IMR-90 (cell line): ENCODE data around the gene CYP4Z1. TPM values are rescaled to one million over a fixed set of nuclear protein-coding genes. Genes with fewer than 3 reads are reported as not detected.

Source experiments
- ATAC-seq: fragments of 200-7000 bp; cut with Tn5 transposase; 2 replicates; pipeline ENCODE4 v1.9.1; 2020; ENCODE audit warnings: low read depth, mild to moderate bottlenecking, moderate library complexity
- BruUV-seq: library from RNA; stranded (reverse); fragments of 400-500 nt; replicated peaks from 2 replicates; lab custom pipeline; 2021; lab: Mats Ljungman, UMichigan
- CTCF ChIA-PET: fragments of 300-600 bp; formaldehyde crosslinking; extraction: SDS; loops from one replicate; lab custom pipeline; 2021; ENCODE audit warnings: antibody characterized with exemption; lab: Yijun Ruan, JAX
- POLR2A ChIA-PET: fragments of 300-600 bp; sonication (Branson Sonifier 250); formaldehyde crosslinking; loops from one replicate; lab custom pipeline; 2022; ENCODE audit warnings: antibody characterized with exemption; ENCODE audit not compliant: unreplicated experiment; lab: Charles Lee
- DNase-seq: peaks from one replicate; pipeline ENCODE4 v3.0.0; 2013
- H2AFZ ChIP-seq: replicated peaks from 2 replicates; pipeline ENCODE3; 2013; ENCODE audit warnings: low read length, mild to moderate bottlenecking; ENCODE audit not compliant: poor library complexity
- H2AK5ac ChIP-seq: 2 replicates; pipeline ENCODE4 v1.6.1; 2013; ENCODE audit warnings: low read depth, low read length, inconsistent platforms
- H2AK9ac ChIP-seq: replicated peaks from 2 replicates; pipeline ENCODE3; 2013; ENCODE audit warnings: mild to moderate bottlenecking, low read depth, low read length, moderate library complexity; ENCODE audit not compliant: poor library complexity
- H2BK120ac ChIP-seq: 2 replicates; pipeline ENCODE4 v1.6.1; 2013; ENCODE audit warnings: low read depth, low read length, inconsistent platforms
- H2BK15ac ChIP-seq: 3 replicates; pipeline ENCODE4 v1.6.1; 2013; ENCODE audit warnings: low read depth, low read length, inconsistent platforms
- H2BK20ac ChIP-seq: 2 replicates; pipeline ENCODE4 v1.6.1; 2013; ENCODE audit warnings: low read depth, mild to moderate bottlenecking, inconsistent platforms, low read length, moderate library complexity
- H2BK5ac ChIP-seq: 2 replicates; pipeline ENCODE4 v1.6.1; 2013; ENCODE audit warnings: mild to moderate bottlenecking, low read depth, low read length, inconsistent platforms; ENCODE audit not compliant: poor library complexity, severe bottlenecking
- H3K14ac ChIP-seq: replicated peaks from 2 replicates; pipeline ENCODE4 v1.6.1; 2013; ENCODE audit warnings: low read depth, low read length, inconsistent platforms
- H3K18ac ChIP-seq: 2 replicates; pipeline ENCODE4 v1.6.1; 2013; ENCODE audit warnings: low read depth, low read length, control low read depth
- H3K23ac ChIP-seq: 2 replicates; pipeline ENCODE4 v1.6.1; 2013; ENCODE audit warnings: low read depth, low read length, inconsistent platforms
- H3K27ac ChIP-seq: 2 replicates; pipeline ENCODE4 v1.5.1; 2013; ENCODE audit warnings: mild to moderate bottlenecking, control low read depth, low read length; ENCODE audit not compliant: insufficient read depth
- H3K27me3 ChIP-seq: 2 replicates; pipeline ENCODE4 v1.6.1; 2013; ENCODE audit warnings: low read length; ENCODE audit not compliant: control insufficient read depth, insufficient read depth
- H3K36me3 ChIP-seq: 2 replicates; pipeline ENCODE4 v1.6.1; 2013; ENCODE audit warnings: low read length, mixed read lengths; ENCODE audit not compliant: control insufficient read depth, insufficient read depth
- H3K4ac ChIP-seq: 2 replicates; pipeline ENCODE4 v1.6.1; 2013; ENCODE audit warnings: low read depth, low read length, inconsistent platforms
- H3K4me1 ChIP-seq: 2 replicates; pipeline ENCODE4 v1.6.1; 2013; ENCODE audit warnings: low read length, mixed read lengths; ENCODE audit not compliant: control insufficient read depth, insufficient read depth
- H3K4me2 ChIP-seq: 2 replicates; pipeline ENCODE4 v1.6.1; 2013; ENCODE audit warnings: low read depth, mild to moderate bottlenecking, control low read depth, low read length, moderate library complexity
- H3K4me3 ChIP-seq: 2 replicates; pipeline ENCODE4 v1.5.1; 2013; ENCODE audit warnings: low read depth, mild to moderate bottlenecking, control low read depth, low read length, moderate library complexity; ENCODE audit not compliant: insufficient read depth
- H3K56ac ChIP-seq: 2 replicates; pipeline ENCODE4 v1.6.1; 2013; ENCODE audit warnings: low read length, inconsistent platforms; ENCODE audit not compliant: insufficient read depth; ENCODE audit errors: extremely low read depth
- H3K79me1 ChIP-seq, 2 experiments: 2 replicates each; pipeline ENCODE4 v1.6.1; 2013; ENCODE audit warnings: low read length in 2 of 2, inconsistent platforms in 1 of 2, low read depth in 1 of 2
- H3K9ac ChIP-seq: 2 replicates; pipeline ENCODE4 v1.6.1; 2013; ENCODE audit warnings: low read depth, low read length, control low read depth
- H3K9me1 ChIP-seq: 2 replicates; pipeline ENCODE4 v1.6.1; 2013; ENCODE audit warnings: low read length, inconsistent platforms; ENCODE audit not compliant: insufficient read depth
- H3K9me3 ChIP-seq: 2 replicates; pipeline ENCODE4 v1.6.1; 2013; ENCODE audit warnings: low read length; ENCODE audit not compliant: control insufficient read depth, insufficient read depth
- H4K20me1 ChIP-seq: 2 replicates; pipeline ENCODE4 v1.6.1; 2013; ENCODE audit warnings: low read length, inconsistent platforms; ENCODE audit not compliant: insufficient read depth
- H4K5ac ChIP-seq: 2 replicates; pipeline ENCODE4 v1.6.1; 2013; ENCODE audit warnings: mild to moderate bottlenecking, low read depth, low read length, control low read depth
- H4K8ac ChIP-seq, 2 experiments: 2 replicates each; pipeline ENCODE4 v1.6.1; 2013; ENCODE audit warnings: low read depth in 2 of 2, low read length in 2 of 2, control low read depth in 1 of 2, inconsistent platforms in 1 of 2
- H4K91ac ChIP-seq: 2 replicates; pipeline ENCODE4 v1.6.1; 2013; ENCODE audit warnings: low read depth, low read length, inconsistent platforms; ENCODE audit not compliant: insufficient read depth
- CEBPB ChIP-seq: IDR thresholded peaks from 2 replicates; pipeline ENCODE4 v1.6.1; 2012; ENCODE audit warnings: low read depth, low read length, improper control_type of control experiment
- CHD1 ChIP-seq: IDR thresholded peaks from 2 replicates; pipeline ENCODE4 v1.6.1; 2012; ENCODE audit warnings: low read depth, low read length, improper control_type of control experiment
- MAFK ChIP-seq: IDR thresholded peaks from 2 replicates; pipeline ENCODE4 v1.6.1; 2012; ENCODE audit warnings: low read depth, low read length, improper control_type of control experiment
- NFE2L2 ChIP-seq: fragments of 150-350 bp; IDR thresholded peaks from 2 replicates; pipeline ENCODE4 v1.6.1; 2016; ENCODE audit warnings: low read depth, mild to moderate bottlenecking, low read length
- RAD21 ChIP-seq: IDR thresholded peaks from 2 replicates; pipeline ENCODE4 v1.6.1; 2012; ENCODE audit warnings: low read length, improper control_type of control experiment
- RCOR1 ChIP-seq: IDR thresholded peaks from 2 replicates; pipeline ENCODE4 v1.6.1; 2012; ENCODE audit warnings: mild to moderate bottlenecking, low read length, improper control_type of control experiment; ENCODE audit not compliant: insufficient replicate concordance
- RFX5 ChIP-seq: IDR thresholded peaks from 2 replicates; pipeline ENCODE4 v1.8.0; 2012; ENCODE audit warnings: low read depth, mild to moderate bottlenecking, low read length, moderate library complexity
- SMC3 ChIP-seq: fragments of 150-350 bp; IDR thresholded peaks from 2 replicates; pipeline ENCODE4 v1.6.1; 2016; ENCODE audit warnings: low read depth, mild to moderate bottlenecking, antibody characterized with exemption, low read length, moderate library complexity
- WGBS, 2 experiments: methylation state at CpG; one replicate each; pipeline versions ENCODE4 v1.1.5 to v1.1.7; 2013; ENCODE audit warnings: missing lambda C conversion rate in 2 of 2; ENCODE audit not compliant: insufficient read length in 1 of 2; ENCODE audit errors: extremely low coverage in 2 of 2; 5-methylcytosine and 5-hydroxymethylcytosine counted together
- dilution Hi-C: fragments of 300-500 bp; cut with HindIII; formaldehyde crosslinking; loops from one replicate; pipeline ENCODE4 v1.14.3; 2018; ENCODE audit warnings: low sequenced_read_pairs; ENCODE audit not compliant: unreplicated experiment
- in situ Hi-C: fragments of 300-500 bp; cut with MboI; formaldehyde crosslinking; loops from 3 replicates; pipeline ENCODE4 v1.14.3; 2019; ENCODE audit warnings: low sequenced_read_pairs, inconsistent platforms, mixed read lengths
- intact Hi-C: fragments of 100-400 bp; cut with micrococcal nuclease; formaldehyde crosslinking; loops from 2 replicates; pipeline ENCODE4 v1.10.0; 2022
- polyA plus RNA-seq, 3 experiments: library from polyadenylated mRNA; depleted of rRNA; stranded (reverse); fragments of >200 nt; gene quantifications; 2 replicates each; pipeline ENCODE4 v1.2.3, GENCODE V29; 2012; ENCODE audit warnings: low replicate concordance in 1 of 3
- total RNA-seq: library from RNA; depleted of rRNA; stranded (reverse); fragments of >200 nt; gene quantifications from 2 replicates; pipeline ENCODE4 v1.2.3, GENCODE V29; 2012

Gene CYP4Z1
- total and polyA plus RNA-seq, 2 of the 4 experiments (the other 2 are of a cell fraction) = not detected

GRCh38 chr1:47036764-47037163 lies 30.3 kb upstream of the CYP4Z1 start:
- dilution Hi-C loops (no loop called here), in situ Hi-C loops (no loop called here), intact Hi-C loops (no loop called here)
- Histone ChIP-seq H3K4me2 (no peak overlapping the region), H3K9me3 (no peaks in the 10 kb centered on the region), H3K4me1 (no peaks in the 10 kb centered on the region), H3K14ac (no peak overlapping the region), H4K91ac (no peak overlapping the region), H3K9ac (no peak overlapping the region), H3K79me1 (no peaks in the 10 kb centered on the region), H3K36me3 (no peaks in the 10 kb centered on the region), H2BK120ac (no peak overlapping the region), H4K5ac (no peak overlapping the region), H3K56ac (no peak overlapping the region), H3K18ac (no peak overlapping the region), H2AK5ac (no peak overlapping the region), H2BK5ac (no peak overlapping the region), H3K4me3 (no peak overlapping the region), H3K9me1 (no peaks in the 10 kb centered on the region), H2AFZ (no peak overlapping the region), H3K4ac (no peak overlapping the region), H4K8ac (no peak overlapping the region), H3K27ac (no peak overlapping the region), H3K23ac (no peak overlapping the region), H3K27me3 (no peaks in the 10 kb centered on the region), H2BK20ac (no peak overlapping the region), H2BK15ac (no peak overlapping the region), H4K20me1 (no peaks in the 10 kb centered on the region), H2AK9ac (no peak overlapping the region)
- no peak for ATAC-seq
- no TSS peak for BruUV-seq
- DNase-seq = no peak
- POLR2A ChIA-PET = no interaction called here
- CTCF ChIA-PET = no interaction called here
- WGBS, 2 experiments = no CpG with 5 or more reads among the region's 1 CpG
- TF ChIP-seq NFE2L2 = no peak
- no peak for TF ChIP-seq MAFK
- no peak for TF ChIP-seq SMC3
- no peak for TF ChIP-seq RCOR1
- TF ChIP-seq CHD1 = no peak
- TF ChIP-seq RFX5 = no peak
- TF ChIP-seq RAD21 = no peak
- no peak for TF ChIP-seq CEBPB
